Esophagus squamous epithelium (tissue), 4 donors: Measurements from ENCODE around the gene PANX1.

Source experiments
- CTCF ChIP-seq, 6 experiments: fragments of 450-650 bp in 4 of 6; fragments of 200-600 bp in 2 of 6; sonication (generic) in 2 of 6; IDR thresholded peaks; one replicate each; pipeline ENCODE4 v1.5.1; 2016 to 2019; ENCODE audit warnings: antibody characterized with exemption in 6 of 6, mild to moderate bottlenecking in 4 of 6, moderate library complexity in 4 of 6
- POLR2A ChIP-seq, 4 donors: fragments of 450-650 bp; IDR thresholded peaks; one replicate each; pipeline ENCODE4 v1.6.1; 2017; ENCODE audit warnings: antibody characterized with exemption in 4 of 4, mild to moderate bottlenecking in 4 of 4, moderate library complexity in 3 of 4

DNA sequence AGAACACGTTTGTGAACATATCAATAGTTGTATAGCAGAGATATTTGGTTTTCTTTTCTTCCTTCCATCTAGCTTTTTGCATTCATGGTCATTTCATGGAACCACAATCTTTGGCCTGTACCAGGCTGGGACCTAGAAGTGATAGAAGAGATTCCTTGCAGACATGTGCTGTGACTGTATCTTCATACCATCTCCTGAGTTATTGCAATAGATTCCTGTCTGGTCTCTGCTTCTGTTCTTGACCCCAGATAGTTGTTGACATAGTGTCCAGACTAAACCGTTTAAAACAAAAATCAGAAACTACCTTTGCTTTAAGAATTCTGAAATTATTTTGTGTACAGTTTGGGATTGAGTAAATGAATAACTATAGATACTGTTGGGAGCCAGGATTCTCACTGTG, 16.8 kb downstream of the PANX1 start:
- no peak for TF ChIP-seq CTCF (IDR thresholded peaks at IDR 0.05)
- TF ChIP-seq POLR2A (IDR thresholded peaks at IDR 0.05), result no peak
